ENCODE results near the gene FAM20C. TPM values are rescaled to one million over a fixed set of nuclear protein-coding genes. Genes with fewer than 3 reads are reported as not detected.

FAM20C gene
- total RNA-seq, 4 donors from 2014 or later: 15.8 to 20.4 (median 18.7) TPM

GRCh38 chr7:151346-152050 is 40.9 kb upstream of the FAM20C start:
- WGBS: 93% methylated on average over 25 of the region's 25 CpGs
- TF ChIP-seq CTCF (IDR thresholded peaks at IDR 0.05) (no peak), POLR2A (IDR thresholded peaks at IDR 0.05) (no peak), POLR2AphosphoS5 (IDR thresholded peaks at IDR 0.05) (no peak), EP300 (IDR thresholded peaks at IDR 0.05) (no peak)
- Histone ChIP-seq H3K27me3 (no peaks in the 10 kb centered on the region), H3K4me3 (no peak overlapping the region), H3K9me3 (no peaks in the 10 kb centered on the region), H3K27ac (no peak overlapping the region), H3K36me3 (peaks cover 6% of the 10 kb centered on the region), H3K4me1 (peaks cover 15% of the 10 kb centered on the region)
- peak in 1 of 2 donors; percentile 11 for DNase-seq (ENCODE audit: low spot score in 2 of 2)

GRCh38 chr7:152702-153391 is 39.5 kb upstream of the FAM20C start:
- Histone ChIP-seq H3K27ac (no peak overlapping the region), H3K4me1 (peaks cover 15% of the 10 kb centered on the region), H3K36me3 (no peaks in the 10 kb centered on the region), H3K9me3 (no peaks in the 10 kb centered on the region), H3K4me3 (no peak overlapping the region), H3K27me3 (no peaks in the 10 kb centered on the region)
- no peak for TF ChIP-seq POLR2AphosphoS5 (IDR thresholded peaks at IDR 0.05)
- no peak for TF ChIP-seq CTCF (IDR thresholded peaks at IDR 0.05)
- no peak for TF ChIP-seq POLR2A (IDR thresholded peaks at IDR 0.05)
- TF ChIP-seq EP300 (IDR thresholded peaks at IDR 0.05): no peak
- WGBS: 88% methylated on average over 19 of the region's 19 CpGs
- peak in 1 of 2 donors; percentile 16 for DNase-seq (ENCODE audit: low spot score in 2 of 2)

DNA sequence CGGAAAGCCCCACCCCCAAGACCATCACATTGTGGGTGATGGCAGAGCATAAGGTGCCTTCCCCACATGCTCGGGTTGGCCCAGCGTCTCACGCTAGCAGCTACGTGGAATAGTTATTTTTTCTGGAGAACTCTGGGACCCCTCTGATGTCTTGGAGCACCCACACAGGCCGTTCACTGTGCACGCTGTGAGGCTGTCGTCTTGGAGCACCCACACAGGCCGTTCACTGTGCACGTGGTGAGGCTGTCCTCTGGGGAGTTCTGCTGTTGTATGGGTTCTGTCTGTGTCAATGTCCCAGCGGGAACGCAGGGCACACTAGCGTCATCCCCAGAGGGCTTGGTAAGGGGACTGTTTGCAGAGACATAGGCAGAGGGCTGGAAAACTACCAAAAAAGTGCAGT is 38.8 kb upstream of the FAM20C start:
- H3K4me3 ChIP-seq: no peak overlapping the region
- no peaks in the 10 kb centered on the region for H3K36me3 ChIP-seq
- H3K27ac ChIP-seq: no peak overlapping the region
- peaks cover 11% of the 10 kb centered on the region for H3K4me1 ChIP-seq
- 90% methylated on average over 12 of the region's 13 CpGs for WGBS
- no peak for TF ChIP-seq POLR2AphosphoS5 (IDR thresholded peaks at IDR 0.05)
- no peak for TF ChIP-seq CTCF (IDR thresholded peaks at IDR 0.05)
- no peak for TF ChIP-seq POLR2A (IDR thresholded peaks at IDR 0.05)
- no peak for TF ChIP-seq EP300 (IDR thresholded peaks at IDR 0.05)
- no peaks in the 10 kb centered on the region for H3K9me3 ChIP-seq
- no peaks in the 10 kb centered on the region for H3K27me3 ChIP-seq
- no peak for DNase-seq (ENCODE audit: low spot score in 2 of 2)

DNA sequence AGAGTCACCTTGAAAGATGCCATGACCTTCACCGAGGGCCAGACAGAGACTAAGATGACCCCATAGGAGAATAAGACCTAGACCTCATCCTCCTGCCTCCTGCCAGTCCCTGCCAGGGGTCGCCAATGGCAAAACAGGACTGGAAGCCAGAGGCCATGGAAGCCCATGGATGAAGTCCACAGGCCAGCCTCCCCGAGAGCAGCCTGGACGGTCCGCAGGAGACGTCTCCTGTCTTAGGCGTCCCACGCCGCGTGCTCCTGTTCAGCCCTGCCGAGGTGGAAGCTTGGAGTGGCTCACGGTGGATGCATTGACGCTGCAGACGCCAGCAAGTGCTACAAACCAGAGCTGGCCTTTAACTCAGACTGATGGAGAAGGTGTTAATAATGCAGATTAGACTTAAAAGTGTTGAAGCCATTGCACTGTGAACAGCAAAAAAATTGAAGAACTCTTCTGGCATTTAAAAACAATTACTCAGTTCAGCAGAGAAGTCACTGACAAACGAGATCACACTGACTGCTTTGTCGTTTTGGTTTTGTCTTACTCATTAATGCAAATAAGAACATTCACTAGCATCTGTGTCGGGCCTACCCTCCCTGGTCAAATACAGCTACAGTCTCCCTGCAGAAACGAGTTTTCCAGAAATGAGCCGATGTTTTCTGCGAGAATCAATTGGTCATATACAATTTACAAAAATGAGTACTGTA is 38.1 kb upstream of the FAM20C start:
- Histone ChIP-seq H3K36me3 (no peaks in the 10 kb centered on the region), H3K4me1 (peaks cover 10% of the 10 kb centered on the region), H3K27me3 (no peaks in the 10 kb centered on the region), H3K4me3 (no peak overlapping the region), H3K9me3 (no peaks in the 10 kb centered on the region), H3K27ac (no peak overlapping the region)
- 91% methylated on average over 19 of the region's 20 CpGs for WGBS
- TF ChIP-seq EP300 (IDR thresholded peaks at IDR 0.05) (no peak), POLR2AphosphoS5 (IDR thresholded peaks at IDR 0.05) (no peak), POLR2A (IDR thresholded peaks at IDR 0.05) (no peak), CTCF (IDR thresholded peaks at IDR 0.05) (no peak)
- DNase-seq (ENCODE audit: low spot score in 2 of 2): no peak

GRCh38 chr7:155469-155900 is 36.9 kb upstream of the FAM20C start:
- Histone ChIP-seq H3K4me1 (peaks cover under 1% of the 10 kb centered on the region), H3K36me3 (no peaks in the 10 kb centered on the region), H3K27me3 (no peaks in the 10 kb centered on the region), H3K9me3 (no peaks in the 10 kb centered on the region), H3K4me3 (no peak overlapping the region), H3K27ac (no peak overlapping the region)
- WGBS: 54% methylated on average over 3 of the region's 3 CpGs
- TF ChIP-seq EP300 (IDR thresholded peaks at IDR 0.05) (no peak), CTCF (IDR thresholded peaks at IDR 0.05) (no peak), POLR2A (IDR thresholded peaks at IDR 0.05) (no peak), POLR2AphosphoS5 (IDR thresholded peaks at IDR 0.05) (no peak)
- no peak for DNase-seq (ENCODE audit: low spot score in 2 of 2)

All from suprapubic skin (tissue), 4 donors.